Hepatocyte (in vitro differentiated cells): ENCODE measurements around the gene DGKA. TPM values are rescaled to one million over a fixed set of nuclear protein-coding genes. Genes with fewer than 3 reads are reported as not detected.
"Not testable (repeated sequence)": the region's sequence is repeated elsewhere in the genome, so short reads cannot be mapped to it uniquely, and the experiment has no call there.

Experiments
- DNase-seq: peaks from one replicate; pipeline ENCODE4 v3.0.0-alpha.2; 2016; ENCODE audit warnings: low spot score
- H2AFZ ChIP-seq: fragments of 200-600 bp; sonication (generic); 2 replicates; pipeline ENCODE4 v1.6.0; 2016; ENCODE audit warnings: antibody characterized with exemption, mild to moderate bottlenecking
- H3K27ac ChIP-seq: fragments of 200-600 bp; sonication (generic); 2 replicates; pipeline ENCODE4 v1.5.1; 2016; ENCODE audit warnings: mild to moderate bottlenecking
- H3K27me3 ChIP-seq: fragments of 200-600 bp; sonication (generic); 2 replicates; pipeline ENCODE4 v1.6.1; 2016
- H3K36me3 ChIP-seq: fragments of 200-600 bp; sonication (generic); replicated peaks from 2 replicates; pipeline ENCODE4 v1.5.1; 2016; ENCODE audit warnings: low read depth; ENCODE audit not compliant: insufficient read depth
- H3K4me1 ChIP-seq: fragments of 200-600 bp; sonication (generic); 2 replicates; pipeline ENCODE4 v1.5.1; 2016; ENCODE audit warnings: mild to moderate bottlenecking, moderate library complexity; ENCODE audit not compliant: insufficient read depth
- H3K4me2 ChIP-seq: fragments of 200-600 bp; sonication (generic); 2 replicates; pipeline ENCODE4 v1.6.0; 2016
- H3K4me3 ChIP-seq: fragments of 200-600 bp; sonication (generic); 2 replicates; pipeline ENCODE4 v1.5.1; 2016; ENCODE audit warnings: mild to moderate bottlenecking
- H3K79me2 ChIP-seq: fragments of 200-600 bp; sonication (generic); 2 replicates; pipeline ENCODE4 v1.6.0; 2017; ENCODE audit warnings: mild to moderate bottlenecking
- H3K9me2 ChIP-seq: fragments of 200-600 bp; sonication (generic); replicated peaks from 2 replicates; pipeline ENCODE4 v1.6.0; 2017; ENCODE audit warnings: mild to moderate bottlenecking; ENCODE audit not compliant: insufficient read depth
- H3K9me3 ChIP-seq: fragments of 200-600 bp; sonication (generic); 2 replicates; pipeline ENCODE4 v1.5.1; 2016; ENCODE audit warnings: low read depth, mild to moderate bottlenecking
- H4K20me1 ChIP-seq: fragments of 200-600 bp; sonication (generic); 2 replicates; pipeline ENCODE4 v1.6.0; 2016; ENCODE audit warnings: mild to moderate bottlenecking; ENCODE audit not compliant: insufficient read depth, poor library complexity, severe bottlenecking
- CTCF ChIP-seq: fragments of 200-600 bp; sonication (generic); IDR thresholded peaks from 2 replicates; pipeline ENCODE4 v1.5.1; 2016; ENCODE audit warnings: antibody characterized with exemption, mild to moderate bottlenecking; ENCODE audit not compliant: poor library complexity
- EZH2 ChIP-seq: fragments of 200-600 bp; sonication (generic); IDR thresholded peaks from 2 replicates; pipeline ENCODE4 v1.6.1; 2016; ENCODE audit warnings: antibody characterized with exemption, mild to moderate bottlenecking, borderline replicate concordance
- EZH2phosphoT487 ChIP-seq: fragments of 200-600 bp; sonication (generic); IDR thresholded peaks from one replicate; pipeline ENCODE4 v1.6.1; 2018; ENCODE audit warnings: antibody characterized with exemption, mild to moderate bottlenecking, low read depth, moderate library complexity; ENCODE audit not compliant: unreplicated experiment, severe bottlenecking
- WGBS: methylation state at CpG from one replicate; pipeline ENCODE4 v1.1.6; 2016; ENCODE audit warnings: low lambda C conversion rate; ENCODE audit errors: missing lambda C conversion rate; 5-methylcytosine and 5-hydroxymethylcytosine counted together
- polyA plus RNA-seq: library from polyadenylated mRNA; unstranded; fragments of >200 nt; fragmentation: Nextera tagmentation; extraction: Ambion mirVana; gene quantifications from 2 replicates; pipeline ENCODE4 v1.2.1, GENCODE V29; 2016
- total RNA-seq: library from RNA; depleted of rRNA; stranded (reverse); fragments of >200 nt; gene quantifications from 2 replicates; pipeline ENCODE4 v1.2.3, GENCODE V29; 2014

DGKA gene
- total and polyA plus RNA-seq, 2 experiments from 2014 or later, result 25.3 to 25.9 TPM

GRCh38 chr12:55996201-55996714 is 65.3 kb downstream of the DGKA start:
- TF ChIP-seq EZH2 (no peak), CTCF (peak; percentile 88), EZH2phosphoT487 (no peak)
- Histone ChIP-seq H3K4me1 (peaks cover 5% of the 10 kb centered on the region), H3K9me3 (no peaks in the 10 kb centered on the region), H3K79me2 (peaks cover 17% of the 10 kb centered on the region), H3K4me2 (peak overlapping the region; percentile 76), H4K20me1 (no peaks in the 10 kb centered on the region), H3K9me2 (no peaks in the 10 kb centered on the region), H3K27me3 (no peaks in the 10 kb centered on the region), H3K36me3 (no peaks in the 10 kb centered on the region), H3K4me3 (peak overlapping the region; percentile 13), H3K27ac (peak overlapping the region; percentile 67), H2AFZ (no peak overlapping the region)
- WGBS, result 60% methylated on average over 14 of the region's 14 CpGs
- DNase-seq, result peak; percentile 69

- TF ChIP-seq CTCF (no peak), EZH2phosphoT487 (no peak), EZH2 (no peak)
- Histone ChIP-seq H3K79me2 (peaks cover 17% of the 10 kb centered on the region), H3K36me3 (no peaks in the 10 kb centered on the region), H2AFZ (no peak within 1 kb of the TSS), H3K9me2 (no peaks in the 10 kb centered on the region), H4K20me1 (no peaks in the 10 kb centered on the region), H3K4me3 (peak within 1 kb of the TSS; percentile 18), H3K27me3 (no peaks in the 10 kb centered on the region), H3K9me3 (no peaks in the 10 kb centered on the region), H3K4me1 (peaks cover 12% of the 10 kb centered on the region), H3K4me2 (peak within 1 kb of the TSS; percentile 76), H3K27ac (peak within 1 kb of the TSS; percentile 67)
- 4% methylated on average over 27 of the region's 27 CpGs for WGBS
- peak; percentile 97 for DNase-seq
These were observed 66.0 kb downstream of the DGKA start, which contains the start of gene SUOX for GRCh38 chr12:55996715-55997534. Gene SUOX, plus strand, starts transcription at chr12:55997276. Its CDS starts 4,946 bp downstream, at chr12:56002222.

GRCh38 chr12:55997535-55997859 is 66.5 kb downstream of the DGKA start:
- Histone ChIP-seq H3K27ac (peak overlapping the region; percentile 63), H3K4me3 (peak overlapping the region; percentile 18), H3K36me3 (no peaks in the 10 kb centered on the region), H3K27me3 (no peaks in the 10 kb centered on the region), H3K9me3 (no peaks in the 10 kb centered on the region), H3K79me2 (peaks cover 17% of the 10 kb centered on the region), H3K4me2 (peak overlapping the region; percentile 76), H3K9me2 (no peaks in the 10 kb centered on the region), H3K4me1 (peaks cover 14% of the 10 kb centered on the region), H4K20me1 (no peaks in the 10 kb centered on the region), H2AFZ (no peak overlapping the region)
- peak; percentile 23 for DNase-seq
- no peak for TF ChIP-seq EZH2phosphoT487
- TF ChIP-seq EZH2, result no peak
- no peak for TF ChIP-seq CTCF
- WGBS, result 0% methylated on average over 5 of the region's 5 CpGs

- H3K79me2 ChIP-seq, result peaks cover 17% of the 10 kb centered on the region
- not testable (repeated sequence) for H3K27ac ChIP-seq, H4K20me1 ChIP-seq, H3K4me3 ChIP-seq, H3K9me2 ChIP-seq, H3K9me3 ChIP-seq, H3K4me2 ChIP-seq, H3K27me3 ChIP-seq, H3K36me3 ChIP-seq, H2AFZ ChIP-seq, DNase-seq
- 89% methylated on average over 6 of the region's 6 CpGs for WGBS
- peaks cover 14% of the 10 kb centered on the region for H3K4me1 ChIP-seq
These were observed 68.6 kb downstream of the DGKA start for GRCh38 chr12:55999522-55999921.

GRCh38 chr12:55999999-56000540 is 69.1 kb downstream of the DGKA start:
- not testable (repeated sequence) for H3K27ac ChIP-seq, H4K20me1 ChIP-seq, H3K9me2 ChIP-seq, H3K27me3 ChIP-seq, H3K4me2 ChIP-seq, DNase-seq, H3K36me3 ChIP-seq, H2AFZ ChIP-seq, H3K9me3 ChIP-seq, H3K4me3 ChIP-seq
- Histone ChIP-seq H3K4me1 (peaks cover 14% of the 10 kb centered on the region), H3K79me2 (peaks cover 17% of the 10 kb centered on the region)
- WGBS, result 96% methylated on average over 26 of the region's 33 CpGs
